Motor neuron (in vitro differentiated cells): ENCODE results near the gene STXBP1. TPM values are rescaled to one million over a fixed set of nuclear protein-coding genes. Genes with fewer than 3 reads are reported as not detected.
A peak's percentile ranks its signal among the peaks of the same experiment; 100 is the strongest.

Experiments
- ATAC-seq, 8 experiments: fragments of 200-7000 bp; cut with Tn5 transposase; replicated peaks in 6 of 8; 2 replicates each; pipeline ENCODE4 v1.8.0; 2021; ENCODE audit warnings: mild to moderate bottlenecking in 8 of 8, moderate library complexity in 8 of 8
- H3K27ac ChIP-seq, 2 donors: fragments of 250-450 bp; sonication (Bioruptor Pico); 2 replicates each; pipeline ENCODE4 v1.9.0; 2021; ENCODE audit warnings: antibody characterized with exemption in 2 of 2, mild to moderate bottlenecking in 2 of 2, moderate library complexity in 1 of 2
- H3K4me1 ChIP-seq, 2 donors: fragments of 250-450 bp; sonication (Bioruptor Pico); replicated peaks in 1 of 2; 2 replicates each; pipeline ENCODE4 v1.6.1; 2021; ENCODE audit warnings: antibody characterized with exemption in 2 of 2, mild to moderate bottlenecking in 2 of 2, moderate library complexity in 1 of 2
- H3K4me3 ChIP-seq, 5 donors: fragments of 250-450 bp; sonication (Bioruptor Pico); 2 replicates each; pipeline ENCODE4 v1.9.0; 2021; ENCODE audit warnings: antibody characterized with exemption in 5 of 5, mild to moderate bottlenecking in 5 of 5, moderate library complexity in 4 of 5
- WGBS, 10 experiments: fragments of 450-650 bp; shearing (Covaris generic); methylation state at CpG; one replicate each; pipeline ENCODE4 v1.0.0; 2022; 5-methylcytosine and 5-hydroxymethylcytosine counted together
- in situ Hi-C, 9 experiments: fragments of 400-800 bp; cut with MboI; loops; one replicate each; pipeline ENCODE4 v1.15.0; 2021; ENCODE audit warnings: low sequenced_read_pairs in 9 of 9, low pct_unique_long_range_greater_than_20kb in 2 of 9; ENCODE audit not compliant: unreplicated experiment in 9 of 9
- total RNA-seq, 8 experiments: library from RNA; unstranded; fragments of 300-600 nt; gene quantifications; 2 replicates each; pipeline versions ENCODE4 v1.2.3 to v1.2.4, GENCODE V29; 2022

STXBP1 gene
- total RNA-seq, 8 experiments from 2014 or later = 21.1 to 77.4 (median 41.4) TPM

GRCh38 chr9:127697575-127697974 lies 85.5 kb downstream of the STXBP1 start:
- 27 to 100% (median 87%) methylated on average over 1 to 5 of the region's 5 CpGs for WGBS, 10 experiments
- ATAC-seq = no peak
- Histone ChIP-seq H3K4me3 (no peak overlapping the region), H3K4me1 (peaks cover 0 to 5% of the 10 kb centered on the region in 2 donors), H3K27ac (no peak overlapping the region)
- in situ Hi-C loops = loop anchor here in 1 of 9 experiments (25.0 kb wide), 1 partner anchor 185 kb away; no protein-coding TSS in a partner anchor

- no peak overlapping the region for H3K27ac ChIP-seq
- 71 to 100% (median 92%) methylated on average over 1 to 4 of the region's 5 CpGs; no CpG with 5 or more reads in 1 of the 10 experiments for WGBS, 10 experiments
These were observed 86.3 kb downstream of the STXBP1 start for GRCh38 chr9:127698386-127698785.

GRCh38 chr9:127698985-127699670 lies 87.1 kb downstream of the STXBP1 start:
- in situ Hi-C loops = loop anchor here in 1 of 9 experiments (25.0 kb wide), 1 partner anchor 187 kb away; no protein-coding TSS in a partner anchor
- ATAC-seq = peak; percentile 78 to 97 (median 93)
- no peak overlapping the region for H3K27ac ChIP-seq
- peaks cover 0 to 5% of the 10 kb centered on the region in 2 donors for H3K4me1 ChIP-seq
- 3 to 34% (median 23%) methylated on average over 2 to 26 of the region's 41 CpGs; no CpG with 5 or more reads in 4 of the 10 experiments for WGBS, 10 experiments
- peak overlapping the region in 4 of 5 donors; percentile 16 to 26 (median 22) for H3K4me3 ChIP-seq

More at GRCh38 chr9:127698386-127698785, 86.3 kb downstream of the STXBP1 start:
- ATAC-seq = no peak
- peaks cover 0 to 5% of the 10 kb centered on the region in 2 donors for H3K4me1 ChIP-seq
- in situ Hi-C loops = loop anchor here in 1 of 9 experiments (25.0 kb wide), 1 partner anchor 186 kb away; no protein-coding TSS in a partner anchor
- no peak overlapping the region for H3K4me3 ChIP-seq

GRCh38 chr9:127700140-127700539 lies 88.1 kb downstream of the STXBP1 start:
- Histone ChIP-seq H3K4me1 (peaks cover under 1 to 7% of the 10 kb centered on the region in 2 donors), H3K4me3 (no peak overlapping the region), H3K27ac (no peak overlapping the region)
- WGBS, 10 experiments = 40 to 100% (median 92%) methylated on average over 1 to 2 of the region's 2 CpGs; no CpG with 5 or more reads in 2 of the 10 experiments
- in situ Hi-C loops = no loop called here
- no peak for ATAC-seq

GRCh38 chr9:127700594-127701255 lies 88.6 kb downstream of the STXBP1 start:
- in situ Hi-C loops = no loop called here

GRCh38 chr9:127703289-127703946 lies 91.3 kb downstream of the STXBP1 start:
- Histone ChIP-seq H3K27ac (no peak overlapping the region), H3K4me3 (no peak overlapping the region), H3K4me1 (peaks cover 15 to 16% of the 10 kb centered on the region in 2 donors)
- in situ Hi-C loops = no loop called here
- no peak for ATAC-seq
- 43 to 100% (median 84%) methylated on average over 1 to 5 of the region's 9 CpGs; no CpG with 5 or more reads in 3 of the 10 experiments for WGBS, 10 experiments

More at GRCh38 chr9:127700594-127701255, 88.6 kb downstream of the STXBP1 start:
- Histone ChIP-seq H3K27ac (no peak overlapping the region), H3K4me1 (peaks cover 6 to 8% of the 10 kb centered on the region in 2 donors), H3K4me3 (no peak overlapping the region)
- WGBS, 10 experiments = 0 to 83% (median 67%) methylated on average over 2 to 4 of the region's 5 CpGs; no CpG with 5 or more reads in 1 of the 10 experiments
- peak in 3 of 8 experiments; percentile 39 to 86 (median 58) for ATAC-seq

GRCh38 chr9:127705577-127706379 lies 93.7 kb downstream of the STXBP1 start:
- peaks cover 15 to 18% of the 10 kb centered on the region in 2 donors for H3K4me1 ChIP-seq
- peak in 5 of 8 experiments; percentile 12 to 44 (median 38) for ATAC-seq
- WGBS, 10 experiments = 60 to 100% (median 67%) methylated on average over 1 to 3 of the region's 12 CpGs; no CpG with 5 or more reads in 6 of the 10 experiments
- in situ Hi-C loops = no loop called here
- H3K4me3 ChIP-seq = no peak overlapping the region
- no peak overlapping the region for H3K27ac ChIP-seq

GRCh38 chr9:127706836-127707241 lies 94.8 kb downstream of the STXBP1 start, which contains the start of gene CFAP157:
CFAP157 (plus strand) TSS chr9:127706988; CDS start chr9:127707032, 44 bp downstream.
- Histone ChIP-seq H3K27ac (no peak within 1 kb of the TSS), H3K4me3 (peak within 1 kb of the TSS in 1 of 5 donors; percentile 17), H3K4me1 (peaks cover 25 to 27% of the 10 kb centered on the region in 2 donors)
- WGBS, 10 experiments = 26 to 100% methylated on average over 3 to 4 of the region's 11 CpGs; no CpG with 5 or more reads in 8 of the 10 experiments
- in situ Hi-C loops = no loop called here
- ATAC-seq = peak in 6 of 8 experiments; percentile 40 to 78 (median 50)

- Histone ChIP-seq H3K4me3 (no peak overlapping the region), H3K27ac (no peak overlapping the region), H3K4me1 (peaks cover 29 to 30% of the 10 kb centered on the region in 2 donors)
- no peak for ATAC-seq
- 65 to 100% (median 85%) methylated on average over 2 to 4 of the region's 5 CpGs; no CpG with 5 or more reads in 7 of the 10 experiments for WGBS, 10 experiments
- in situ Hi-C loops = no loop called here
These were observed 95.7 kb downstream of the STXBP1 start for GRCh38 chr9:127707766-127708165.

GRCh38 chr9:127708952-127709587 lies 97.0 kb downstream of the STXBP1 start:
- Histone ChIP-seq H3K4me1 (peaks cover 29 to 30% of the 10 kb centered on the region in 2 donors), H3K27ac (no peak overlapping the region), H3K4me3 (no peak overlapping the region)
- ATAC-seq = no peak
- 83 to 100% (median 89%) methylated on average over 1 to 6 of the region's 8 CpGs; no CpG with 5 or more reads in 4 of the 10 experiments for WGBS, 10 experiments
- in situ Hi-C loops = no loop called here

- no peak overlapping the region for H3K4me3 ChIP-seq
- WGBS, 10 experiments = 87 to 100% (median 93%) methylated on average over 2 to 4 of the region's 10 CpGs; no CpG with 5 or more reads in 4 of the 10 experiments
- ATAC-seq = no peak
- peaks cover 28 to 29% of the 10 kb centered on the region in 2 donors for H3K4me1 ChIP-seq
- H3K27ac ChIP-seq = no peak overlapping the region
- in situ Hi-C loops = loop anchor here in 1 of 9 experiments (10.0 kb wide), 1 partner anchor 115 kb away; no protein-coding TSS in a partner anchor
These were observed 98.2 kb downstream of the STXBP1 start for GRCh38 chr9:127710204-127710783.
